Epithelial cell of proximal tubule (primary cell): ENCODE data around the gene RNMT. TPM values are rescaled to one million over a fixed set of nuclear protein-coding genes. Genes with fewer than 3 reads are reported as not detected.

Experiments used
- DNase-seq: peaks from one replicate; pipeline ENCODE4 v3.0.0-alpha.2; 2011; ENCODE audit warnings: low read depth
- H3K4me3 ChIP-seq: 2 replicates; pipeline ENCODE4 v1.5.1; 2011; ENCODE audit warnings: low read depth, mild to moderate bottlenecking, low read length
- total RNA-seq: library from RNA; depleted of rRNA; stranded (reverse); fragments of >200 nt; gene quantifications from 2 replicates; pipeline ENCODE4 v1.2.3, GENCODE V29; 2015
- TF ChIP-seq, protein P1 (sequence below): conservative IDR thresholded peaks from 2 replicates; pipeline ENCODE4 v1.5.1; 2012; ENCODE audit warnings: low read depth, mild to moderate bottlenecking, low read length

Gene RNMT
- total RNA-seq, 1 donor from 2014 or later, result 27.4 TPM

DNA sequence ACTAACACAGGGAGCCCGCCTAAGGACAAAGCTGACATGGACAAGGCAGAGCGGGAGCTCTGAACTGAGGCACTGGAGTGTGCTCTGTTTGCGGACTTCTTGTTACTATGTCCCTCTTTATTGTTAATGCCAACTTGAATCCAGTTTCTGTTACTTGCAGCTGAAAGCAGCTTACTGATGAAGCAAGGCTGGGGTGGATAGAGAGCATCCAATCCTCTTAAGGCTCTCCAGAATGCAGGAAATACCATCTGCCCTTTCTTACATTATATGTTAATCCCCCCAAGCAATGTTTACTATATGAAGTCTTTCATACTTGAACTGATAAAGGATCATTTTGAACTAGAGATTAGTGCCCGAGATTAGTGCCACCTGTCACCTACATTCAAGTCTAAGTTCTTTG, 9.6 kb upstream of the RNMT start:
- DNase-seq, result no peak
- TF ChIP-seq, protein P1, sequence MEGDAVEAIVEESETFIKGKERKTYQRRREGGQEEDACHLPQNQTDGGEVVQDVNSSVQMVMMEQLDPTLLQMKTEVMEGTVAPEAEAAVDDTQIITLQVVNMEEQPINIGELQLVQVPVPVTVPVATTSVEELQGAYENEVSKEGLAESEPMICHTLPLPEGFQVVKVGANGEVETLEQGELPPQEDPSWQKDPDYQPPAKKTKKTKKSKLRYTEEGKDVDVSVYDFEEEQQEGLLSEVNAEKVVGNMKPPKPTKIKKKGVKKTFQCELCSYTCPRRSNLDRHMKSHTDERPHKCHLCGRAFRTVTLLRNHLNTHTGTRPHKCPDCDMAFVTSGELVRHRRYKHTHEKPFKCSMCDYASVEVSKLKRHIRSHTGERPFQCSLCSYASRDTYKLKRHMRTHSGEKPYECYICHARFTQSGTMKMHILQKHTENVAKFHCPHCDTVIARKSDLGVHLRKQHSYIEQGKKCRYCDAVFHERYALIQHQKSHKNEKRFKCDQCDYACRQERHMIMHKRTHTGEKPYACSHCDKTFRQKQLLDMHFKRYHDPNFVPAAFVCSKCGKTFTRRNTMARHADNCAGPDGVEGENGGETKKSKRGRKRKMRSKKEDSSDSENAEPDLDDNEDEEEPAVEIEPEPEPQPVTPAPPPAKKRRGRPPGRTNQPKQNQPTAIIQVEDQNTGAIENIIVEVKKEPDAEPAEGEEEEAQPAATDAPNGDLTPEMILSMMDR, result no peak

DNA sequence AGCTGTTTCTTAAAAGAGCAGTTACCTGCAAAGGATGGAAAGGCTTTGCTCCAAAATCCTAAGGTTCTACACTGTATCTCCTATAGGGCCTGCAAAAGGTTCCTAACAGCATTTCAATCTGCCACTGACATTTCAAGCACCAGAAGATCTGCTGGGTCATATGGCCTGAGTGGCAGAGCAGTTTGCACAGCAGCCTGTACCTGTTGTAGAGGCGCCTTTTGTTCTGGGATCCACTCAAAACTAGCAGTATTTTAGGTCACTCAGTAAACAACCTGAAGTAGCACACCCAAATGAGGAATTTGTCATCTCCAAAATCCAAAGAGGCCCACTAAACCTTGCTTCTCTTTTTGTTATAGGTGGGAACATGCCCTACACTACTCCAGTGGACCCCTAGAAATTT, 6.3 kb upstream of the RNMT start:
- TF ChIP-seq, protein P1, result no peak
- H3K4me3 ChIP-seq, result no peak overlapping the region
- no peak for DNase-seq

More for the DNA sequence above, 9.6 kb upstream of the RNMT start:
- no peak overlapping the region for H3K4me3 ChIP-seq

- DNase-seq, result no peak
- TF ChIP-seq, protein P1, result no peak
- no peak overlapping the region for H3K4me3 ChIP-seq
Observed at GRCh38 chr18:13720847-13721246, 5.6 kb upstream of the RNMT start.

- DNase-seq, result no peak
- TF ChIP-seq, protein P1, result no peak
Observed at GRCh38 chr18:13725566-13726231, 774 bp upstream of the RNMT start.

GRCh38 chr18:13726972-13727331, 479 bp downstream of the RNMT start:
- TF ChIP-seq, protein P1, result no peak
- no peak for DNase-seq
- H3K4me3 ChIP-seq, result peak overlapping the region; percentile 83

More at GRCh38 chr18:13725566-13726231, 774 bp upstream of the RNMT start:
- peak overlapping the region; percentile 83 for H3K4me3 ChIP-seq

GRCh38 chr18:13730481-13730880, 4.0 kb downstream of the RNMT start:
- TF ChIP-seq, protein P1, result no peak
- DNase-seq, result no peak
- no peak overlapping the region for H3K4me3 ChIP-seq

DNA sequence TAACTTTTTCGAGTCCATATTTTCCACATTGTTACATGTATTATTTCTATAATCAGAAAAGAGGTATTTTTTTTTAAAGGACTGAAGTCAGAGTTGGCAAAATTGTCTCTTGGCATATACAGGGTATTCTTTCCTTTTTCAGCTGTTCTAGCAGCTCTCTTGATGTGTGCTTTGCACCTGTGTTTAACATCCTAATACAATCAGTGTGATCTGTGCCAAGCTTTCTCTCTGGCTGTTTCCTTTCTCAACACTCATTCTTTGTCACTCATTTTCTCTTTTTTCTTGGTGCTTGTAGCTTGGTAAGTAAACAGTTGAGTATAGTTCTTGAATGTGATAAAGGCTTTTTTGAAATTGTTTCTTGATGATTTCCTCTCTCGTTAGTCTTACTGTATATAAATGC, 9.2 kb downstream of the RNMT start:
- TF ChIP-seq, protein P1, result no peak
- DNase-seq, result no peak
- H3K4me3 ChIP-seq, result no peak overlapping the region
